ENCODE measurements around the gene MYH2. TPM values are rescaled to one million over a fixed set of nuclear protein-coding genes. Genes with fewer than 3 reads are reported as not detected.

The MYH2 gene
- total RNA-seq, 1 experiment from 2014 or later: not detected

DNA sequence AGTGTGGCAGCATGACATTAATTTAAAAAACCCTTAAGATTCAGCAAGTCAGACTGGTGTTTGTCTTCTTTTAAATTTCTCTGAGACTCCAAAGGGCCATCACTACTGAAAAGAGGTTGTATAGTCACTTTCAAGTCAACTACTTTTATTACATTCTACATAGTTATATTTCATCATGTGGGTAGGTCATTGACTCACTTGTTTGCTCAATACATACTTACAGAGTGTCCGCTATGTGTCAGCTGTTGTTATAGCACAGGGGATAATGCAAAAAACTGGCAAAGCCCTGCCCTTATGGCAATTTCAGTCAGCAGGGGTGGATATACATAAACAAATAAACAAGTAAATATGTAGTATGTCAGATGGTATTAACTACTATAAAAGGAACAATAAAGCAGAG lies 77.6 kb downstream of the MYH2 start:
- RAD21 ChIA-PET (ENCODE audit: low non-redundant PET in 1 of 2, low total read pairs in 2 of 2, uncharacterized antibody in 2 of 2, unreplicated experiment in 2 of 2): no interaction called here
- no peaks in the 10 kb centered on the region for H3K9me2 ChIP-seq (ENCODE audit: insufficient read depth)
- no peaks in the 10 kb centered on the region for H3K36me3 ChIP-seq (ENCODE audit: control insufficient read depth in 1 of 2, insufficient read depth in 2 of 2, low read length in 2 of 2)
- DNase-seq (ENCODE audit: low read depth, low spot score): no peak
- H3K9me3 ChIP-seq (ENCODE audit: control insufficient read depth in 1 of 2, insufficient read depth in 1 of 2, low read depth in 1 of 2, low read length in 2 of 2): no peaks in the 10 kb centered on the region
- no peak overlapping the region for H3K4me3 ChIP-seq (replicated peaks in 1 of 2; ENCODE audit: low read depth in 1 of 2, low read length in 2 of 2)
- ATAC-seq: no peak
- no peak overlapping the region for H3K9ac ChIP-seq (ENCODE audit: low read length)
- POLR2A ChIA-PET: no interaction called here
- H4K20me1 ChIP-seq (ENCODE audit: insufficient read depth): no peaks in the 10 kb centered on the region
- no peaks in the 10 kb centered on the region for H3K79me2 ChIP-seq (ENCODE audit: insufficient read depth, low read length)
- H2AFZ ChIP-seq (ENCODE audit: low read depth, low read length, poor library complexity, severe bottlenecking): no peak overlapping the region
- intact Hi-C loops (cut with micrococcal nuclease): no loop called here
- no peak overlapping the region for H3K4me2 ChIP-seq (ENCODE audit: low read length)
- CTCF ChIA-PET: no interaction called here
- no TSS peak for BruUV-seq (replicated peaks)
- H3K27ac ChIP-seq (ENCODE audit: low read depth, low read length): no peak overlapping the region
- TF ChIP-seq CEBPB (IDR thresholded peaks at IDR 0.05; ENCODE audit: low read depth): 0 out of 2 replicates have a peak, but pooled peaks have one; percentile 21
- no peak for TF ChIP-seq JUND (IDR thresholded peaks at IDR 0.05)
- peaks cover 38% of the 10 kb centered on the region for H3K27me3 ChIP-seq (ENCODE audit: insufficient read depth, low read length)
- H3K4me1 ChIP-seq (ENCODE audit: control insufficient read depth in 1 of 2, insufficient read depth in 2 of 2, low read length in 2 of 2): no peaks in the 10 kb centered on the region

Other genes starting within 250 kb of the MYH2 start
- gene MYH13, start 176.7 kb downstream of the MYH2 start, total RNA-seq (2021; ENCODE audit: unreplicated experiment): not detected
- not detected for gene MYH8, start 127.7 kb downstream of the MYH2 start, total RNA-seq (2021; ENCODE audit: unreplicated experiment)
- gene MYH4, start 80.1 kb downstream of the MYH2 start, total RNA-seq (2021; ENCODE audit: unreplicated experiment): not detected
- not detected for gene MYH1, start 31.1 kb downstream of the MYH2 start, total RNA-seq (2021; ENCODE audit: unreplicated experiment)
- 1.6 TPM for gene MYH3, start 107.7 kb upstream of the MYH2 start, total RNA-seq (2021; ENCODE audit: unreplicated experiment)
- 35.8 TPM for gene SCO1, start 147.9 kb upstream of the MYH2 start, total RNA-seq (2021; ENCODE audit: unreplicated experiment)
- 7.9 TPM for gene ADPRM, start 147.9 kb upstream of the MYH2 start, total RNA-seq (2021; ENCODE audit: unreplicated experiment)
- gene TMEM220, start 180.4 kb upstream of the MYH2 start, total RNA-seq (2021; ENCODE audit: unreplicated experiment): not detected